Gastrocnemius medialis (tissue), 4 donors: ENCODE data around the gene ZBTB16.

Experiments used
- POLR2A ChIP-seq, 2 donors: fragments of 450-650 bp; IDR thresholded peaks; one replicate each; pipeline ENCODE4 v1.6.1; 2017; ENCODE audit warnings: antibody characterized with exemption in 2 of 2, mild to moderate bottlenecking in 2 of 2, moderate library complexity in 2 of 2
- TF ChIP-seq, protein P1 (sequence below), 5 experiments: fragments of 450-650 bp in 3 of 5; fragments of 200-600 bp in 2 of 5; sonication (generic) in 2 of 5; IDR thresholded peaks in 4 of 5; conservative IDR thresholded peaks in 1 of 5; 1 replicate in 4 of 5; 2 replicates in 1 of 5; pipeline ENCODE4 v1.5.1; 2016 to 2019; ENCODE audit warnings: antibody characterized with exemption in 5 of 5, mild to moderate bottlenecking in 3 of 5, moderate library complexity in 3 of 5

DNA sequence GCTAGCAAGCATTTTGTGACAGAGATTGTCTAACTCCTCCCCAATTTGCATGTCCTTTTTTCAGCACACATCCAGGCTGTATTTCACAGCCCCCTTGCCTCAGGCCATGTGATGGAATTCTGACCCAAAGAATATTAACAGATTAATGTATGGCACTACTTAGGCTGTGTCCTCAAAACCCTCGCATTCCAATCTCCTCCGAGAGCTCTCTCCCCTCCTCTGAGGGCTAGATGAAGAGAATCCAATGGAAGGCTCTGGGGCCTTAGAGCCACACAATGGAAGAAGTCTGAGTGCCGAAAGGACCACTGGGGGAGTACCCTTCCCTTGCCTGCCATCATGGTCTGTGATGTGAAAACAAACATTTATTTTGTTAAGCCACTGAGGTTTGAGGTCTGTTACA, 223.0 kb downstream of the ZBTB16 start:
- TF ChIP-seq, protein P1, sequence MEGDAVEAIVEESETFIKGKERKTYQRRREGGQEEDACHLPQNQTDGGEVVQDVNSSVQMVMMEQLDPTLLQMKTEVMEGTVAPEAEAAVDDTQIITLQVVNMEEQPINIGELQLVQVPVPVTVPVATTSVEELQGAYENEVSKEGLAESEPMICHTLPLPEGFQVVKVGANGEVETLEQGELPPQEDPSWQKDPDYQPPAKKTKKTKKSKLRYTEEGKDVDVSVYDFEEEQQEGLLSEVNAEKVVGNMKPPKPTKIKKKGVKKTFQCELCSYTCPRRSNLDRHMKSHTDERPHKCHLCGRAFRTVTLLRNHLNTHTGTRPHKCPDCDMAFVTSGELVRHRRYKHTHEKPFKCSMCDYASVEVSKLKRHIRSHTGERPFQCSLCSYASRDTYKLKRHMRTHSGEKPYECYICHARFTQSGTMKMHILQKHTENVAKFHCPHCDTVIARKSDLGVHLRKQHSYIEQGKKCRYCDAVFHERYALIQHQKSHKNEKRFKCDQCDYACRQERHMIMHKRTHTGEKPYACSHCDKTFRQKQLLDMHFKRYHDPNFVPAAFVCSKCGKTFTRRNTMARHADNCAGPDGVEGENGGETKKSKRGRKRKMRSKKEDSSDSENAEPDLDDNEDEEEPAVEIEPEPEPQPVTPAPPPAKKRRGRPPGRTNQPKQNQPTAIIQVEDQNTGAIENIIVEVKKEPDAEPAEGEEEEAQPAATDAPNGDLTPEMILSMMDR (IDR thresholded peaks at IDR 0.05 in 4 of 5, conservative IDR thresholded peaks at IDR 0.05 in 1 of 5) = no peak
- TF ChIP-seq POLR2A (IDR thresholded peaks at IDR 0.05) = no peak
